ENCODE data around the gene CCDC50. TPM values are rescaled to one million over a fixed set of nuclear protein-coding genes. Genes with fewer than 3 reads are reported as not detected.

CCDC50 gene
- total and polyA plus RNA-seq, 2 of the 8 experiments (the other 6 are each of a cell fraction or from before 2014, with no cell fraction given) = 7.3 to 19.2 TPM

DNA sequence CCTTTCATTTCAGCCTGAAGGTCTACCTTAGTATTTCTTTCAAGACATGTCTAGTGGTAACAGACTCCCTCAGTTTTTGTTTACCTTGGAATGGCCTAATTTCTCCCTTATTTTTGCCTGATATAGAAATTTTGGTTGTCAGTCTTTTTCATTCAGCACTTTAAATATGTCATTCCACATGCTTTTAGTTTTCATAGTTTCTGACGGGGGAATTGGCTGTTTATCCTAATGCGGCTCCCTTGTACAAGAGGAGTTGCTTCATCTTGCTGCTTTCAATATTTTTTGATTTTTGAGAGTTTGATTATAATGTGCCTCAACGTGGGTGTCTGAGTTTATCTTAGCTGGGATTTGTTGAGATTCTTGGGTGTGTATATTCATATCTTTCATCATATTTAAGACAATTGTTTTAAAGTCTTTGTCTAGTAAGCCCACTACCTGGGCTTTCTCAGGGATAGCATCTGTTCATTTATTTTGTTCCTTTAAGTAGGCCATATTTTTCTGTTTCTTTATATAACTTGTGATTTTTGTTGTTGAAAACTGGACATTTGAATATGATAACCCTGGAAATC, 80.7 kb downstream of the CCDC50 start:
- Histone ChIP-seq H3K4me2 (ENCODE audit: insufficient read depth in 1 of 2, low read depth in 2 of 2, low read length in 2 of 2) (no peak overlapping the region), H3K23me2 (ENCODE audit: low read depth, low read length) (peaks cover 2% of the 10 kb centered on the region; the same call in 1 of the 2 replicates), H3K36me3 (ENCODE audit: control insufficient read depth in 2 of 4, insufficient read depth in 4 of 4, low read length in 3 of 4) (peaks cover 0 to 5% (median 0%) of the 10 kb centered on the region in 4 experiments; a peak in 2 of 8 replicates), H3K4ac (replicated peaks; ENCODE audit: insufficient read length, low read depth, low read length) (no peak overlapping the region), H3K27ac (ENCODE audit: low read depth, low read length) (no peak overlapping the region), H3K9me3 (ENCODE audit: insufficient read depth in 2 of 2, low read depth in 1 of 2, low read length in 1 of 2) (peaks cover 17 to 20% of the 10 kb centered on the region in 2 experiments), H3K27me3 (replicated peaks in 1 of 4; ENCODE audit: control insufficient read depth in 3 of 4, extremely low read depth in 1 of 4, insufficient read depth in 3 of 4, low read length in 3 of 4) (no peaks in the 10 kb centered on the region), H3K18ac (ENCODE audit: extremely low read depth, low read length) (no peak overlapping the region), H2AK5ac (ENCODE audit: low read depth, low read length) (no peak overlapping the region), H4K20me1 (replicated peaks in 1 of 2; ENCODE audit: control insufficient read depth in 1 of 2, insufficient read depth in 2 of 2, low read length in 2 of 2) (no peaks in the 10 kb centered on the region), H2BK12ac (ENCODE audit: low read depth, low read length) (no peak overlapping the region), H3K79me1 (ENCODE audit: low read depth, low read length) (no peaks in the 10 kb centered on the region), H3K56ac (replicated peaks; ENCODE audit: insufficient read length, low read depth, low read length) (no peak overlapping the region), H4K91ac (replicated peaks; ENCODE audit: insufficient read length, low read length) (no peak overlapping the region), H4K8ac (ENCODE audit: extremely low read depth, insufficient read depth, low read length) (no peak overlapping the region), H2BK5ac (ENCODE audit: low read depth, low read length) (no peak overlapping the region), H2BK120ac (replicated peaks; ENCODE audit: low read depth, low read length) (no peak overlapping the region), H3K9ac (replicated peaks in 1 of 4; ENCODE audit: extremely low read depth in 1 of 4, low read depth in 3 of 4, low read length in 3 of 4) (no peak overlapping the region), H3K4me1 (replicated peaks in 1 of 4; ENCODE audit: control insufficient read depth in 3 of 4, insufficient read depth in 4 of 4, low read length in 3 of 4) (no peaks in the 10 kb centered on the region), H2BK20ac (ENCODE audit: low read length) (no peak overlapping the region), H3K4me3 (ENCODE audit: extremely low read depth in 1 of 4, insufficient read depth in 2 of 4, low read depth in 3 of 4, low read length in 4 of 4) (no peak overlapping the region), H3K79me2 (ENCODE audit: control insufficient read depth in 1 of 2, insufficient read depth in 2 of 2, low read length in 2 of 2) (no peaks in the 10 kb centered on the region), H3K23ac (ENCODE audit: insufficient read length) (no peak overlapping the region), H2AFZ (ENCODE audit: low read length) (no peak overlapping the region), H2BK15ac (ENCODE audit: low read length) (no peak overlapping the region), H3K14ac (ENCODE audit: insufficient read length) (no peak overlapping the region), H4K5ac (ENCODE audit: insufficient read length, low read depth, low read length) (no peak overlapping the region)
- FAIRE-seq (no peak), DNase-seq (ENCODE audit: low read depth in 1 of 2, low spot score in 2 of 2) (no peak)
- CTCF ChIA-PET (ENCODE audit: partially characterized antibody) = no interaction called here
- 87% methylated on average over 3 of the region's 3 CpGs; no CpG with 5 or more reads in 1 of the 2 experiments for whole genome bisulfite sequencing, 2 experiments (ENCODE audit: extremely low coverage in 1 of 2, insufficient coverage in 1 of 2, insufficient read length in 1 of 2, insufficient replicate concordance in 2 of 2, low coverage in 1 of 2, low lambda C conversion rate in 2 of 2, missing lambda C conversion rate in 1 of 2)
- no peak for TF ChIP-seq BRCA1 (IDR thresholded peaks at IDR 0.05; ENCODE audit: low read depth, low read length)
- TF ChIP-seq SUZ12 (IDR thresholded peaks at IDR 0.05; ENCODE audit: low read length) = no peak
- POLR2A ChIA-PET (ENCODE audit: partially characterized antibody) = no interaction called here

Measured in H1 (cell line).